Fibroblast of villous mesenchyme (primary cell): ENCODE results near the gene ZNF292. TPM values are rescaled to one million over a fixed set of nuclear protein-coding genes. Genes with fewer than 3 reads are reported as not detected.
A peak's percentile ranks its signal among the peaks of the same experiment; 100 is the strongest.

Experiments used
- DNase-seq: peaks from one replicate; pipeline ENCODE4 v3.0.0-alpha.2; 2010; ENCODE audit warnings: low read depth
- H3K4me3 ChIP-seq: 2 replicates; pipeline ENCODE4 v1.5.1; 2011; ENCODE audit warnings: low read depth, mild to moderate bottlenecking, low read length
- total RNA-seq: library from RNA; depleted of rRNA; stranded (reverse); fragments of >200 nt; gene quantifications from 2 replicates; pipeline ENCODE4 v1.2.3, GENCODE V29; 2012
- TF ChIP-seq, protein P1 (sequence below): IDR thresholded peaks from 2 replicates; pipeline ENCODE4 v1.5.1; 2012; ENCODE audit warnings: low read depth, mild to moderate bottlenecking, low read length; ENCODE audit not compliant: insufficient read depth

ZNF292 gene
- total RNA-seq, 1 donor, result 32.8 TPM

DNA sequence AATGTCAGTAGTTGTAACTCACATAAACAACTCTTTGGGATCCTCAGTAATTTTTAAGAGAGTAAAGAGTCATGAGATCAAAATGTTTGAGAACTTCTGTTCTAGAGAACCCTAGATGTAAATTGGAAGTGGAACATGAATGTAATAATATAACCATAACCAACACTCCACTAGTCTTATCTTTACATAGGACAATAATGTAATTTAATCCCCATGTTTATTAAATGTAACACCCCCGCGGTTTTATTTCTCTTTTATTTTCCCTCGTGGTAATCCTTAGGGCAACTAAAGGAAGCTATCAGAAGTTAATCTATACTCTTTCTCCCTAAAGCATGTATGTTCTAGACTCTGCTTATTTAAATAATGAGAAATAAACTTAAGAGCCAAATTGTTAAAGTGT is 54.4 kb downstream of the ZNF292 start:
- no peak overlapping the region for H3K4me3 ChIP-seq
- TF ChIP-seq, protein P1, sequence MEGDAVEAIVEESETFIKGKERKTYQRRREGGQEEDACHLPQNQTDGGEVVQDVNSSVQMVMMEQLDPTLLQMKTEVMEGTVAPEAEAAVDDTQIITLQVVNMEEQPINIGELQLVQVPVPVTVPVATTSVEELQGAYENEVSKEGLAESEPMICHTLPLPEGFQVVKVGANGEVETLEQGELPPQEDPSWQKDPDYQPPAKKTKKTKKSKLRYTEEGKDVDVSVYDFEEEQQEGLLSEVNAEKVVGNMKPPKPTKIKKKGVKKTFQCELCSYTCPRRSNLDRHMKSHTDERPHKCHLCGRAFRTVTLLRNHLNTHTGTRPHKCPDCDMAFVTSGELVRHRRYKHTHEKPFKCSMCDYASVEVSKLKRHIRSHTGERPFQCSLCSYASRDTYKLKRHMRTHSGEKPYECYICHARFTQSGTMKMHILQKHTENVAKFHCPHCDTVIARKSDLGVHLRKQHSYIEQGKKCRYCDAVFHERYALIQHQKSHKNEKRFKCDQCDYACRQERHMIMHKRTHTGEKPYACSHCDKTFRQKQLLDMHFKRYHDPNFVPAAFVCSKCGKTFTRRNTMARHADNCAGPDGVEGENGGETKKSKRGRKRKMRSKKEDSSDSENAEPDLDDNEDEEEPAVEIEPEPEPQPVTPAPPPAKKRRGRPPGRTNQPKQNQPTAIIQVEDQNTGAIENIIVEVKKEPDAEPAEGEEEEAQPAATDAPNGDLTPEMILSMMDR, result no peak
- peak; percentile 15 for DNase-seq

DNA sequence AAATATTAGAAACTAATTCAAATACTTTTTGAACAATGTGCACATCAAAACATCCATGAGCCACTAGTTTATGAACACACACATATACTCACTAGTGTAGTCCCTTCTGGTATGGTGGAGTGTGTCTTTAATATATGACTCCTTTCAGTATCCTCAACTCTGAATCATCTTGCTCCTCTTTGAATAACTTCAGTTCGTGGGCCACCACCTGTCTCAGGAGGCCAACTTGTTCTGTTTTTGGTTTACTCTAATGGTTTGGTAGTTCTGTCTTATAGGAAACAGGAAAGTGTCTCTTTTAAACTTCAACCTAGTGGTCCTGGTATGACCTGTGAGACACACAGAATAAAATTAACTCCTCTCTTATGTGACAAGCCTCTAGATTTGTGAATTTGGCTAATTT is 55.6 kb downstream of the ZNF292 start:
- no peak overlapping the region for H3K4me3 ChIP-seq
- DNase-seq, result no peak
- TF ChIP-seq, protein P1, result no peak

DNA sequence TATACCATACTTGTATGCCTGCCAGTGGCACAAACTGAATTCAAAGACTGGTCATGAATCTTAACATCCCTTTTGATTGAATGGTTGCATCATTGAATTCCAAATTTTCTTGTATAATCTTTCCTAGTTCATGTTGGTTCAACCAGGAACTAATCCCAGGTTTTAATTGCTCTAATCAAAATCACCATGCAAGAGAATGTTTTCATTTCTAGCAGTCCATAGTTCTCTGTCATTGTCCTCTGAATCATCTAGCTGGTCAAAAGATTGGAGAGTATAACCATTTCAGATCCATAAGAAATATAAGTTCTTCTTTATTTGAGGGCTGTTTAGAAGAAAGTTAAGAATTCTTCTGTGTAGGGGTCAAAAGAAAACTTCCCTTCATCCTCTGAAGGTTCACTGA is 57.2 kb downstream of the ZNF292 start:
- TF ChIP-seq, protein P1, result no peak
- no peak overlapping the region for H3K4me3 ChIP-seq
- no peak for DNase-seq

DNA sequence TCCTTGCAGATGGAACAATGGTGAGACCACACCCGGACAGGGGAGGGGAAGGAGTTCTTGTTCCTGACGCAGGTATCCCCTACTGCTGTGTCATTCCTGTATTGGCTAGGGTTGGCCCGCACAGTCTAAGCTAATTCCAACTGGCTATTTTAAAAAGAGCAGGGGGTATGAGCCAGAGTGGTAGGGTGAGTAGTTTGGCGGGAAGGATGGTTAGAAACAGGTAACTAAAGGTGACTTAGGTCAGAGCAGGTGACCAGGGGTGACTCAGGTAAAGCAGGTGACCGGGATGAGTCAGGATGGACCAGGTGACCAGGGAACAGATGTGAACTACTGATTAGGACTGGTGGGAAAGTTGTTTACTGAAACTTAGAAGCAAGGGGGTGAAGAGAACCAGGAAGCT is 58.0 kb downstream of the ZNF292 start:
- H3K4me3 ChIP-seq, result no peak overlapping the region
- TF ChIP-seq, protein P1, result no peak
- DNase-seq, result no peak

DNA sequence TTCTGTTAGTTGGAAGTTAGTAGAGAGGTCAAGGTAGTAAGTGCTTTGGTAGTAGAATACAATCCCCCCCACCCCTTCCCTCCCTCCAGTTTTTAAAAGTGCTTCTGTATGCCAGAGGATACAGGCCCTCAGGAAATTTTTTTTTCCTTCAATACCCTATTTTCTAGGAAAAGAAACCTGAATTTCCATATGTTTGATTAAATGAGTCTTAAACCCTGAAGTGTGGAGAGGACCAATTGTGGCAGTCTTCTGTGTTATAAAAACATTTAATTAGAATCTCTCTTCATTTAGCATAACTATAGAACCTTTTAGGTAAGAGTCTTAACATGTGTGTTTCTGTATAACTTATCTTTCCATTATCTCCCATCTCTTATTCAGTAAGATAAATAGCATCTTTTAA is 59.5 kb downstream of the ZNF292 start:
- no peak overlapping the region for H3K4me3 ChIP-seq
- TF ChIP-seq, protein P1, result no peak
- no peak for DNase-seq

DNA sequence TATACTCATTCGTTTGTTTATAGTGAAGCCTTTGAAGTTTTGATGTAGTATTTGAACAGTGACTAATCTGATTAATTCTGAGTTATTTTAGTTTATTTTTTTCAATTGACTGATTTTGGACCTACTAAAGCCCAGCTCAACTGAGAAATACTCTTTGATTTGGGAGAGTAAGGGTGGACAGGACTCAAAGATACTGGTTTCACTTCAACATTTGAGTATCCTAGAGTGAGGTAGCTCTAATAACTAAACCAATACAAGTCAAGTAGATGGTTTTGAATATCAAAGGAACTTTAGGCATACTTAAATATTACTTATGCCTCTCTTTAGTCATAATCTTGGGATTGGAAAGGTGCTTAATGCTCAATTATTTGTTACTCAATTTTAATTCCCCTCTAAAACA is 65.6 kb downstream of the ZNF292 start:
- H3K4me3 ChIP-seq, result no peak overlapping the region
- TF ChIP-seq, protein P1, result no peak
- no peak for DNase-seq

DNA sequence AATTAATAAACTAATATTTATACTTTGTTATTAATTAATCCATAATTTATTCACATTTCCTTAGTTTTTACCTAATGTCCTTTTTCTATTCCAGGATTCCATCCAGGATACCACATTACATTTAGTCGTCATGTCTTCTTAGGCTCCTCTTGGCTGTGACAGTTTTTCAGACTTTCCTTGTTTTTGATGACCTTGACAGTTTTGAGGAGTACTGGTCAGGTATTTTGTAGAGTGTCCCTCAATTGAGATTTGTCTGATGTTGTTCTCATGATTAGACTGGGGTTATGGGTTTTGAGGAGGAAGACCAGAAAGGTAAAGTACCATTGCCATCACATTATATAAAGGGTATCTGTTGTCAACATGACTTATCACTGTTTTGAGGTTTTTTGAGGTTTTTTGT is 67.3 kb downstream of the ZNF292 start:
- DNase-seq, result no peak
- no peak overlapping the region for H3K4me3 ChIP-seq
- TF ChIP-seq, protein P1, result no peak
